ENCODE data around the gene RCL1. TPM values are rescaled to one million over a fixed set of nuclear protein-coding genes. Genes with fewer than 3 reads are reported as not detected.

Gene RCL1
- total RNA-seq, 4 donors from 2014 or later: 54.1 to 97.3 (median 88.8) TPM

DNA sequence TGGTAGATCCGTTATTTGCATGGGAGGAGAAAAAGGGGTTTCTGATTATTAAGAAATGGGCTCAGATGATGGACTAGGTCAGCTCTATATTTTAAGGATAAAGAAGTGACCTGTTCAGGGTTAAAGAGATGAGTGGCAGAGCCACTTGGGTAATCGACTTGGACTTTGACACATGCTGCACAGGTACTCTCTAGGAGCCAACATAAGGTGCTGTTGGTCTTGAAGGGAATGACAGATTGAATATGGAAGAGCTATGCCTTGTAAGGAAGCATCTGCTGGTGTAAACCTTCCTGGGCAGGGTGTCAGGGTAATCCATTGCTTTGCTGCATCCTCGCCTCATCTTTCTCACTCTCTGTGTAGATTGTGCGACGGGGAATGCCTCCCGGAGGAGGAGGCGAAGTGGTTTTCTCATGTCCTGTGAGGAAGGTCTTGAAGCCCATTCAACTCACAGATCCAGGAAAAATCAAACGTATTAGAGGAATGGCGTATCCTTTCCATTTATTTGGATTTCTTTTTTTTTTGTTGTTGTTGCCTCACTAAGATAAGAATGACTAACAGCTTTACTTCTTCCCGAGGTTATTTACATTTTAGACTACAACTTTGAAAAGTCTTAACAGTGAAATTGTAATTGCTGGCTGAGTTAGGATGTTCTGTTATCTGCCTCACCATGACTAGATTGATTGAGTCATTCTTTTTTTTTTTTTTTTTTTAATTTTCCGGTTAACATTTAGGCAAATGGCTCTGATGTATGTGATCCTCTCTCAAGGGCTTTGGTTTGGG is 41.2 kb downstream of the RCL1 start:
- TF ChIP-seq, protein P1, sequence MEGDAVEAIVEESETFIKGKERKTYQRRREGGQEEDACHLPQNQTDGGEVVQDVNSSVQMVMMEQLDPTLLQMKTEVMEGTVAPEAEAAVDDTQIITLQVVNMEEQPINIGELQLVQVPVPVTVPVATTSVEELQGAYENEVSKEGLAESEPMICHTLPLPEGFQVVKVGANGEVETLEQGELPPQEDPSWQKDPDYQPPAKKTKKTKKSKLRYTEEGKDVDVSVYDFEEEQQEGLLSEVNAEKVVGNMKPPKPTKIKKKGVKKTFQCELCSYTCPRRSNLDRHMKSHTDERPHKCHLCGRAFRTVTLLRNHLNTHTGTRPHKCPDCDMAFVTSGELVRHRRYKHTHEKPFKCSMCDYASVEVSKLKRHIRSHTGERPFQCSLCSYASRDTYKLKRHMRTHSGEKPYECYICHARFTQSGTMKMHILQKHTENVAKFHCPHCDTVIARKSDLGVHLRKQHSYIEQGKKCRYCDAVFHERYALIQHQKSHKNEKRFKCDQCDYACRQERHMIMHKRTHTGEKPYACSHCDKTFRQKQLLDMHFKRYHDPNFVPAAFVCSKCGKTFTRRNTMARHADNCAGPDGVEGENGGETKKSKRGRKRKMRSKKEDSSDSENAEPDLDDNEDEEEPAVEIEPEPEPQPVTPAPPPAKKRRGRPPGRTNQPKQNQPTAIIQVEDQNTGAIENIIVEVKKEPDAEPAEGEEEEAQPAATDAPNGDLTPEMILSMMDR (IDR thresholded peaks at IDR 0.05): no peak
- ATAC-seq (ENCODE audit: low FRiP score) (no peak), DNase-seq (ENCODE audit: low spot score) (no peak)

DNA sequence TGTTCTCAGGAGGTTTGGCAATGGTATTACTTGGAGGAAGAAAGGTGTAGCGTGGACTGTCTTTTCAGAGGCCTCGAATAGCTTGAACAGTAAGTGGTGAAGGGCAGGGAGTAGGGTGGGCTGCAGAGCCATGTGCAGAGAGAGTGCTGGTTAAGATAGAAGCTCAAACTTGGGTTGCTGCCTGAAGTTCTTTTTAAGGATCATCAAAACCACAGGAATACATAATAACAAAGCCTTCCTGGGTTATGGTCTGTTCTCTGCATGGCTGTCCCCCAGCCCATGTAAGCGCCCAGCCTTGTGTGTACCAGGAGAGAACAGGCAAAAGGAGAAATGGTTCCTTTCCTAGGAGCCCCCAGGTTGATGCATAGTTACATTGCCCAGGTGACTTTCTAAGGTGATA is 43.9 kb downstream of the RCL1 start:
- no peak for DNase-seq (ENCODE audit: low spot score)
- TF ChIP-seq, protein P1 (IDR thresholded peaks at IDR 0.05): no peak
- ATAC-seq (ENCODE audit: low FRiP score): no peak

DNA sequence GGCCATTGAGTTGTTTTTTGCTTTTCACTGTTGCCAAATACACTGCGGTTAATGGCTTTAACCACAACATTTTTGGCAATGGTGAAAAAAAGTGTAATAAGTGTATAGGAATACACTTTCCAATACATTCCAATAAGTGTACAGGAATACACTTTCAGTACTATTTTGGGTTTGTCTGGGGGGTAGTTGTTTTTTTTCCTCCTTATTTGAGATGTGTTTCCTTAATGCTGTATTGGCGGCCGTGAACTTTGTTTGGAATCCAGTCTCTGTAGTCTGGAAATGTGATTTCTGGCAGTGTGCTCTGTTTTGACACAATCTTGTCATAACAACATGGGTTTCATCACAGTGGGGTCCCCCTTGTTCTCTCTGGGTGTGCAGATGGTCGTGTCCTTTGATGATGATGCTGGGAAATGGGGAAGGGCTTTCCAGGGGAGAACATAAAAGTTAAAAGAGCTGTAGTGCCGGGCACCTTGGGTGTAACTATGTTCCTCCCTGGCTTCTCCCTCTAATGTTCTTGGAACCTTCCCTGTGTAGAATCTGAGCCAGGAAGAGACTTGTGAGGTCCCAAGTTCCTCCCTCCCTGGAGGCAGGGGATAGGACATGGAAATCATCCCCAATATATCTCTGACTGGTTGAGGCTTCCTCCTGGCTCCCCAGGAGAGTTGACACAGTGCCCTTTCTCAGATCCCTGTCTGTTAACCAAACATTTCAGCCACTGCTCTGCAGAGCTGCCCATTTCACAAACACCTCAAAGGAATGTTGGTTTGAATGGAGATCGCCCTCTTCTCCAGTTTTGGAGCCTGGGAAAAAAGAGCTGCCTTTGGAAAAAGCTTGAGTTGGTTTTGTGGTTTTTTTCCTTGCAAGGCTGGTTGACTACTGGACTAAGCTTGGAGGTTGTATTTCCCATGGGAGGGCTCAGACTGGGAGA is 44.8 kb downstream of the RCL1 start:
- no peak for ATAC-seq (ENCODE audit: low FRiP score)
- DNase-seq (ENCODE audit: low spot score): no peak
- TF ChIP-seq, protein P1 (IDR thresholded peaks at IDR 0.05): no peak

DNA sequence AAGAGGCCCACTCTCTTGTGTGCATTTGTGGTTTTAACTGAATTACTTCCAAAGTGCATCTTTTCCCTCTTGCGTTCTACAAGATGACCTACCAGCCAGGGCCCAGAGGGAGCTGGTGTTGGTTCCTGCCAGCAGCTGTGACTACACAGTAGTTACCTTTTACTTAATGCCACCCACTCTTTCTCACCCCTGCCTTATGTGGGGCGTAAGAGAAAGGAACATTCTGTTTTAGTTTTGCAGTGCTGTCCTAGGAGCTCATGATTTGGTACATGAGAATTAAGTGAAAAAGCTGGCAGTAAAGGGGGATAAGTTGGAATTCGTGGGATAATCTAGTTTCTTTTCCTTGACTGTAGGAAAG is 45.4 kb downstream of the RCL1 start:
- no peak for DNase-seq (ENCODE audit: low spot score)
- no peak for ATAC-seq (ENCODE audit: low FRiP score)
- TF ChIP-seq, protein P1 (IDR thresholded peaks at IDR 0.05): no peak

DNA sequence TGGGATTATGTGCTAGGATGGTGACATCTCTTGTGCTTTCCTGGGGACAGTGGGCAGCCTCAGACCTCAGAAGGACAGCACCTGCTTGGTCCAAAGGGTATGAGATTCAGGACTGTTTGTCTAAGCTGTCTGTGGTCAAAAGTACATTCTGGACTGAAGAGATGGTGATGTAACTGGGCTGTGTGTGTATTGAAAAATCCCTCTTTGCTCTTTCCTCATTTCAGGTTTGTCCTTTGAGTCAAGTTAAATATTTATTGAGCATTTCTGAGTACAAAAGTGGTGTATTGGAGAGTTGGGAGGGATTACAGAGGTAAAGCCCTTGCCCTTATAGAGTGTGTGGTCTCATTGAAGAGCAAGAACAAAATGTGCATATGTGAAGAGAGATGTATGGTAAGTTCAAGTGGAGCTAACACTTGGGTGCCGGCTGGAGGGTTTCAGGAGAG is 46.7 kb downstream of the RCL1 start:
- ATAC-seq (ENCODE audit: low FRiP score) (no peak), DNase-seq (ENCODE audit: low spot score) (no peak)
- TF ChIP-seq, protein P1 (IDR thresholded peaks at IDR 0.05): no peak

DNA sequence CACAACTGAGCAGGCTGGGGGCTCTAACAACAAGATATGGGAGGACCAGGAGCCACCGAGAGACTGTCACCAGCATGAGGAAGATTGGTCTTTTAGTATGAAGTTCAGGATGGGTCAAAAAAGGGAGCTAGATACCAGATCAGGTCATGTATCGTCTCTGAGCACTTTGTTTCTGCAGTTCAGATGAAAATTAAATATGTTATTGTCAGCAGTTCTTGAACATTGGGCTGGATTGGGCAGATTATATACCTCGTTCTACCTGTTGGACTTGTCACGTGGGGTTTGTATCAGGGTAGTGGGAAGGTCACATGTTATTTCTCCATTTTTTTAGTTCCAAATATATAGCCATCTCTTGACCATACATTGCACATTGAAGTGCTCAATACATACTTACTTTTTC is 47.3 kb downstream of the RCL1 start:
- no peak for ATAC-seq (ENCODE audit: low FRiP score)
- no peak for DNase-seq (ENCODE audit: low spot score)
- TF ChIP-seq, protein P1 (IDR thresholded peaks at IDR 0.05): no peak

Measured in omental fat pad (tissue), 4 donors.